Measurements from ENCODE around the gene BCAS4.

Gene BCAS4

DNA sequence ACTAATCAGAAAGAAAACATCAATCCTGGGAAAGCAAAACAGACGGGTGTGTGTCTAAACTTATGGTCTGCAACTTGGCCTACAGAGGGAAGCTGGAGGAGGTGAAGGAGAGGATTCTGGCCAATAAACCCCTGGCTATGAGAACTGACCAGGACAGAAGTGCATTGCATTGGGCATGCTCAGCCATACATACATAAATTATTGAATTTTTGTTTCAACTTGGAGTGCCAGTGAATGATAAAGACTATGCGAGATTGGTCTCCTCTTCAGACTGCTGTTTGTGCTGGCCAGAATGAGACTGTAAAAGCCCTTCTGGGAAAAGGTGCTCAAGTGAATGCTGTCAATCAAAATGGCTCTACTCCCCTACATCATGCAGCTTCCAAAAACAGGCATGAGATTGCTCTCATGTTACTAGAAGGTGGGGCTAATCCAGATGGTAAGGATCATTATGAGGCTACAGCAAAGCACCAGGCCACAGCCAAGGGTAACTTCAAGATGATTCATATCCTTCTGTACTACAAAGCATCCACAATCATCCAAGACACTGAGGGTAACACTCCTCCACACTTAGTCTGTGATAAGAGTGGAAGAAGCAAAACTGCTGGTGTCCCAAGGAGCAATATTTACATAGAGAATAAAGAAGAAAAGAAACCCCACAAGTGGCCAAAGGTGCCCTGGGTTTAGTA lies 119.0 kb downstream of the BCAS4 start:
- DNase-seq (ENCODE audit: low spot score), result no peak

DNA sequence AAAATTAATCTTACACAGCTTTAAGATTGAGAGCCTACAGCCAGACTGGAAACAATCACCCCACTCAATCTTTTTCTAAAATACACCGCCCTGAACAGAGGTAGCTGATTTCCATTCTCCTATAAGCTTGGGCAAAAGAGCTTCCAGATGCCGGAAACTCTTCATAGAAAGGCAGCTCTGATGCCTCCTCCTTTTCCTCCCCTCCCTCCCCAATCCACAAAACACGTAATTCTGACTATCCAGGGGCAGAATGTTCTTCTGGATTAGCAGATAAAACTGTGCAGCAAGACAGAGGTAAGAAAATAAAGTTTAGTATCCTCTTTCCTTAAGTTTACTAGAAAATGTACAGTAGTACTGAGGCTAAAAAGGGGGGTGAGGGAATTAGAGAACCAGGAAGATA lies 120.6 kb downstream of the BCAS4 start:
- no peak for DNase-seq (ENCODE audit: low spot score)

DNA sequence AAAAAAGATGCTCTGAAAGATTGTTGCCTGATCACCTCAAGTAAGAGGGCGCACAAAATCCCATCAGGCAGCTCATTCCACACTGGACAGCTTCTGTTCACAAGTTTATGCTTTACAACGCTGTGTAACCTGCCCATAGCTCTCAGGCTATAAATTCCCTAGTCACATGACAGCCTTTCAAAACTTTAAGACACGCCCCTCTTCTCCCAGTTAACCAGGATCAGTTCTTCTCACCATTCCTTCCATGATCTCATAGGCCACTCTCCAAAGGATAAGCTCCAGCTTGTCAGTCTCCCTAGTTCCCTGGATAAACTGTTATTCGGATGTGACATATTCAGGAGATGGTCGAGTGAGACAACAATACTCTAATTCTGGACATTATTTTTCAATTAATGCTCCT lies 121.4 kb downstream of the BCAS4 start:
- no peak for DNase-seq (ENCODE audit: low spot score)

DNA sequence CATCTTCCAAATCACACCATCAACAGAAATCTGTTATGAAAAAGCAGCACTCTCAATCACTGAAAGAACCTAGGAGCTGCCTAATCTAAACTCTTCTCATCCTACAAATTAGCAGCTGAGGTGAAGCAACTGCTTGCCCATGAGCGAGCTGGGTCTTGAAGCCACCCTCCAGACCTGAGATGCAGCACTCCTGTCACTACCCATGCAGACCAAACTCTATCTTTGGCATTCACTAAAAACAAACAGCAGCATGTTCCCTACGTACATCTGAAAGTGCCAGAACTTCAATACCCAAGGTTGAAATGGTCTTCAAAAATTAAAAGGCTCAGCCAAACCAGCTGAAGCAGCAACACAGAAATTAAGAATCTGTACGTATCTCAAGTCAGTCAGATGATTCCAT lies 122.1 kb downstream of the BCAS4 start:
- DNase-seq (ENCODE audit: low spot score), result no peak

DNA sequence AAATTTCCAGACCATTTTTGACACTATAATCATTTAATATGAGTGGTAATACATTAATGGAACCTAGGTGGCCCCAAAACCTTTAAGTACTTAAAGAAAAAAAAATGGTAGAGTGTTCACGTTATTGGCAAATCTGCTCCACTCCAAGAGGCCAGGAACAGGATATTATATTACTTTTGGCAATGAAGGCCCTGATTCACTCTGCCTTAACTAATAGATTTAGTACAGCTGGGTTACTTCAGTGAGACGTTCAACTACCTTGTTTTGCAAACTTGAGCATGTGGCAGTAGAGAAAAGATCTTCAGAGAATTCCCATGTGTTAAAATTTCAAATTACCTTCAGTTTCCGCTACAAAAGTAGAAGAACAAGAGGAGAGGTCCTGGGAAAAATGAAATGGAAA lies 123.5 kb downstream of the BCAS4 start:
- no peak for DNase-seq (ENCODE audit: low spot score)

DNA sequence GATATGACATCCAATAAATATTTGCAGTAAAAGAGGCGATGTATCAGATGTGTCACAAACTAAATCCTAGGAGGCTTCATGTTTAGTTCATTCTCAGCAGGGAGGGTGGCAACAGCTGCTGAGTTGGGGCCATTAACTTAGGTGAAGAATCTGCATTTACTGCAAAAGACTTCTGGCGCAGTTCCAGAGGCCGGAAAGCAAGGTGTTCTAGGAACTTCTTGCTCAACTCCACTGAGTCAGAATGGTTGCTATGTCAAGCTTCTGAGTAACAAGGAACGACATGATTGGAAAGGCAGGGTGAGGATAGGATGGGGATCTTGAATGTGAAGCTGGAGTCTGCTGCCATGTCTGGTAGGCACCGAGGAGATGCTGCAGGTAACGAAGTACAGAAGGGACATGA lies 124.7 kb downstream of the BCAS4 start:
- DNase-seq (ENCODE audit: low spot score), result no peak

DNA sequence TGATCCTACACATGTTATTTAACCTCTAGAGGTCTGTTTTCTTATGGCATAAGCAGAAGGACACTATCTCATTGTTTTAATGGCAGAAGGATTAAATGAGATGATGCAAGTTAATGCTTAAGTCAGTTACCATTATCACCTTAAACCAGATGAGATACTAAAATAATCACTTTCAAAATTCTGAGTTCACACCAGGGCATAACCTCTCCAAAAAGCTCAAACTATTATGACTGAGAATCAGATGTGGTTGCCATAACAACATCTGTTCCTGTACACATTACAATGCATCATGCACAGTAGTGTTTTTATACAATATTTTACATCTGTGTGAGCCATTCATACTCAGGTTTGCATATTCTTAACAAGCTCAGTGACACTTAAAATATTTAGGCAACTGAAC lies 126.1 kb downstream of the BCAS4 start:
- DNase-seq (ENCODE audit: low spot score), result no peak

DNA sequence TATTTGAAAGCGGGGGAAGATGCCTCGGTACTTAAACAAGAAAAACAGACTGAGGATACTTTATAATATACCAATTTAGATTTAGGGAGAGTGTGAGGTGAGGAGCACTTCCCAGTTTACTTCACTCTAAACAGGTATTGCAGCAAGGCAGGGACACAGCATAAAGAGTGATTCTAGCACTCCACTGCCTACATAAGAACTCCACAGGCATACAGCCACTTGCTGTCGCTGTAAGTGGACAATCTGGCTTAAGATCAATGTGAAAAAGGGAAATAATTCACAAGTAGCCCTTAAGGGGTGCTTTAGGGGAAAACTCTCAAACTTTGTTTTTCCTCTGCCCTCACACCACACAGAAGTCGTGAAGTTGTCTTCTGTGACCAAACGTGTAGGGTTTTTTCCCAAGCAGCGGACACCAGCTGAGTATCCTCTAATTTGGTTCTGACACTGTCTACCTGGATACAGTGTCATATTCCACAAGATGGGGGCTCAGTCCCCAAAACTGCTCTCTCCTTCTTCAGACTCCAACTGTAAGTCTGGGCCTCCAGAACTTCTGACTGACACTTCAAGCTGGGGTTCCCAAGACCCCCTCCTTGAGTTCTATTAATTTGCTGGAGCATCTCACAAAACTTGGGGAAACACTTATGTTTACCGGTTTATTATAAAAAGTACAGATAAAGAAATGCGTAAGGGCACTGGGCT lies 127.1 kb downstream of the BCAS4 start:
- no peak for DNase-seq (ENCODE audit: low spot score)

DNA sequence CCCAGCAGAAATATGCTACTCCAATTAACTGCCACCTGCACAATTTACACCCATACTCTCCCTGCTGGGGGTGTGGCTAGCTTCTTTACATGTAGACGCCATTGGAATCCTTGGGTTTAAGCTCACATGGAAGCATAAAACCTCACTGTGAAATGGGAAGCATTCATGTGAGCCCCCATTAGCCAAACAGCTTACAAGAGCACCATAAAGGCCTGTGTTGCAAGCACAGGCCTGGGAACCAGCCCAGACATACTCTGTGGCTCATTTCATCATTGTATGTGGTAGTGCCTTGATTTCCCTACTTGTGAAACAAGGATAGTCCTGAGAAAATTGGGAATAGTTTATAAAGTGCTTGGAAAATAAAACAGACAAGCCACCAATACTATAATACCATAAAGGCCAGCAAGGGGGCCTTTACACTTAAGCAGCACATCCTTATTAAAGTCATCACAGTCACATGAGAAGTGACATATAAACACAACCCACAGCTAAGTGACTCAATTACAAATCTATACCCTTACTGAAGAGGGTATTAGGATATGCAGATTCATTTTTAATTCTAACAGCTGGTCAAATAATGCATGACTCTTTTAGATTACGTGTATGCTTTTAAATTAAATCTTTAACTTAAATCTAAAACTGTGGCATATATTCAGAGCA lies 129.5 kb downstream of the BCAS4 start:
- no peak for DNase-seq (ENCODE audit: low spot score)

DNA sequence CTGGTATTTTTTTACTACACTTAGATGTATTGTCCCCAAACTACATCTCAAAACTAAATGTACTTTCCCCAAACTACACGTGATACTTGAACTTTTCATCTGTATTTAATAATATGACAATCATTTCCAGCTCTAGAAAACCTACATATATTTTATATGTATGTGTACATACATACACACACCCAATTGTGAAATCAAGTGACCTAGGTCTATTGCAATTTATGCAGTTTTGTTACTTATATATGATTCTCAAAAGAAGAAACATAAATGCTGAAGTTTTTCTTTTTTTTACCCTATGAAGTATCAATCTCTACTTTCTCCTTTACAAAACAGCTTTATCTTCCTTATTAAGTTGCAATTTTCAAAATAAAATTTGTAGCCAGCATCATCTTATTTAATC lies 131.7 kb downstream of the BCAS4 start:
- no peak for DNase-seq (ENCODE audit: low spot score)

All from HuH-7.5 (cell line).